SK-N-SH treated with all-trans-retinoic acid at 6 μM for 48 hours (cell line): ENCODE data around the gene MPG.

Experiments
- ATAC-seq: fragments of 200-7000 bp; cut with Tn5 transposase; 3 replicates; pipeline ENCODE4 v1.9.1; 2020; ENCODE audit warnings: mild to moderate bottlenecking, moderate library complexity
- ARNTL ChIP-seq: fragments of 450-650 bp; formaldehyde crosslinking; IDR thresholded peaks from 2 replicates; pipeline ENCODE4 v1.5.0; 2020; ENCODE audit warnings: low read depth, mild to moderate bottlenecking, moderate library complexity, borderline replicate concordance
- BACH2 ChIP-seq: fragments of 250-450 bp; sonication (Bioruptor Pico); IDR thresholded peaks from 2 replicates; pipeline ENCODE4 v1.9.0; 2021; ENCODE audit warnings: mild to moderate bottlenecking, borderline replicate concordance
- ESRRG ChIP-seq: fragments of 250-450 bp; sonication (Bioruptor Pico); IDR thresholded peaks from 2 replicates; pipeline ENCODE4 v1.6.1; 2021; ENCODE audit warnings: mild to moderate bottlenecking
- GLIS3 ChIP-seq: fragments of 250-450 bp; sonication (Bioruptor Pico); IDR thresholded peaks from 2 replicates; pipeline ENCODE4 v1.5.0; 2020; ENCODE audit warnings: mild to moderate bottlenecking, moderate library complexity
- ISL1 ChIP-seq: fragments of 250-450 bp; sonication (Bioruptor Pico); IDR thresholded peaks from 2 replicates; pipeline ENCODE4 v2.1.2; 2022; ENCODE audit warnings: mild to moderate bottlenecking, moderate library complexity
- OSR1 ChIP-seq: fragments of 250-450 bp; sonication (Bioruptor Pico); IDR thresholded peaks from 2 replicates; pipeline ENCODE4 v1.8.0; 2022; ENCODE audit warnings: moderate library complexity, mild to moderate bottlenecking, inconsistent platforms
- RARB ChIP-seq: fragments of 250-450 bp; sonication (Bioruptor Pico); IDR thresholded peaks from 2 replicates; pipeline ENCODE4 v1.8.0; 2021; ENCODE audit warnings: mild to moderate bottlenecking, moderate library complexity
- SNAI2 ChIP-seq: fragments of 250-450 bp; sonication (Bioruptor Pico); IDR thresholded peaks from 2 replicates; pipeline ENCODE4 v1.5.0; 2020; ENCODE audit warnings: mild to moderate bottlenecking, moderate library complexity
- TCF4 ChIP-seq: fragments of 250-450 bp; sonication (Bioruptor Pico); IDR thresholded peaks from 2 replicates; pipeline ENCODE4 v1.8.0; 2021; ENCODE audit warnings: mild to moderate bottlenecking, moderate library complexity, borderline replicate concordance
- TOX ChIP-seq: fragments of 250-450 bp; sonication (Bioruptor Pico); IDR thresholded peaks from 2 replicates; pipeline ENCODE4 v1.8.0; 2021; ENCODE audit warnings: mild to moderate bottlenecking, moderate library complexity, borderline replicate concordance
- ZFP30 ChIP-seq: fragments of 450-650 bp; formaldehyde crosslinking; IDR thresholded peaks from 2 replicates; pipeline ENCODE4 v1.5.0; 2022; ENCODE audit warnings: mild to moderate bottlenecking, moderate library complexity
- ZNF565 ChIP-seq: fragments of 450-650 bp; formaldehyde crosslinking; conservative IDR thresholded peaks from 2 replicates; pipeline ENCODE4 v1.5.0; 2020; ENCODE audit warnings: low read depth, mild to moderate bottlenecking, moderate library complexity
- ZNF70 ChIP-seq: fragments of 450-650 bp; formaldehyde crosslinking; IDR thresholded peaks from 2 replicates; pipeline ENCODE4 v1.5.0; 2020; ENCODE audit warnings: mild to moderate bottlenecking, moderate library complexity
- ZNF8 ChIP-seq: fragments of 450-650 bp; formaldehyde crosslinking; IDR thresholded peaks from 2 replicates; pipeline ENCODE4 v1.5.0; 2020; ENCODE audit warnings: mild to moderate bottlenecking, moderate library complexity
- TF ChIP-seq, protein P1 (sequence below): fragments of 250-450 bp; sonication (Bioruptor Pico); IDR thresholded peaks from 2 replicates; pipeline ENCODE4 v1.5.0; 2020; ENCODE audit warnings: mild to moderate bottlenecking, moderate library complexity
- TF ChIP-seq, protein P2 (sequence below): fragments of 250-450 bp; sonication (Bioruptor Pico); IDR thresholded peaks from 2 replicates; pipeline ENCODE4 v1.8.0; 2020; ENCODE audit warnings: mild to moderate bottlenecking, moderate library complexity, borderline replicate concordance
- TF ChIP-seq, protein P3 (sequence below): fragments of 250-450 bp; sonication (Bioruptor Pico); IDR thresholded peaks from 2 replicates; pipeline ENCODE4 v1.5.1; 2020; ENCODE audit warnings: low read depth, mild to moderate bottlenecking, moderate library complexity

The MPG gene

DNA sequence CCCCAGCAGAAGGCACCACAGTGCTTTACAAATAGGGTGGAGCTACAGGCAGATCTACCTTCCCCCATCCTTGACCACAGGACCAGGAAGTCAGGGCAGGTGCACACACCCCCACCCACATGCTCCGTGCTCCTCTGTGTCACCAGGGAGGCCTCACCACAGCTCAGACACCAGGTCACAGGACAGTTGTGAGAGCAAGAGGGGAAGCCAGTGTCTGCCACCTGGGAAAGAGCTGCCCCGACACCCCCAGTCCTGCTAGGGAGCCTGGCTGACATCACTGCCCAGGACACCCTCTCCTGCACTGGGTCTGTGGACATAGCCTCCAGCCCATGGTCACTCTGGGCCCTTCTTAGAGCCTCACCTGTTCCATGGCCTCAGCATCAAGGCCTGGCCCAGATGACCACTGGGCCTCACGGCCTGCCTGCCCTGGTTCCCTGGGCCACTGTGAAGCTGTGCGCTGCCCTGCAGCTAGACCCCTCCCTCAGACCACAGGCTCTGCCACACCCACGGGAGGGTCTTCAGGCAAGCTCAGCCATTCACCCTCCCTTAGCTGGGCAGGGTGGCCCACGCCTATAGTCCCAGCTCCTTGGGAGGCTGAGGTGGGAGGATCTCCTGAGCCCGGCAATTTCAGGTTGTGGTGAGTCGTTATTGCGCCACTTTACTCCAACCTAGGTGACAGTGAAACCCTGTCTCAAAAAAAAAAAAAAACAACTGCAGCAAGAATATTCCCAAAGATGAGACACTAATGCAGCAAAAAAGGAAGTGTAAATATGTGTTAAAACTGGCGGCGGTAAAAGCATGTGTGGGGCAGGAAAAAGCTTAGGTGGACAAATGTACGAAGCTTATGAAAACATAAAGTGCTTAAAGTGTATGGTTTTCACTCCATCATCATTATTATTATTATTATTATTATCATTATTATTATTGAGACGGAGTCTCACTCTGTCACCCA lies 38.8 kb upstream of the MPG start:
- TF ChIP-seq ZNF70 (CRISPR knock-in tag) = no peak
- no peak for TF ChIP-seq ARNTL (CRISPR knock-in tag)
- no peak for TF ChIP-seq OSR1 (CRISPR knock-in tag)
- no peak for TF ChIP-seq RARB (CRISPR knock-in tag)
- TF ChIP-seq SNAI2 (CRISPR knock-in tag) = no peak
- TF ChIP-seq, protein P1, sequence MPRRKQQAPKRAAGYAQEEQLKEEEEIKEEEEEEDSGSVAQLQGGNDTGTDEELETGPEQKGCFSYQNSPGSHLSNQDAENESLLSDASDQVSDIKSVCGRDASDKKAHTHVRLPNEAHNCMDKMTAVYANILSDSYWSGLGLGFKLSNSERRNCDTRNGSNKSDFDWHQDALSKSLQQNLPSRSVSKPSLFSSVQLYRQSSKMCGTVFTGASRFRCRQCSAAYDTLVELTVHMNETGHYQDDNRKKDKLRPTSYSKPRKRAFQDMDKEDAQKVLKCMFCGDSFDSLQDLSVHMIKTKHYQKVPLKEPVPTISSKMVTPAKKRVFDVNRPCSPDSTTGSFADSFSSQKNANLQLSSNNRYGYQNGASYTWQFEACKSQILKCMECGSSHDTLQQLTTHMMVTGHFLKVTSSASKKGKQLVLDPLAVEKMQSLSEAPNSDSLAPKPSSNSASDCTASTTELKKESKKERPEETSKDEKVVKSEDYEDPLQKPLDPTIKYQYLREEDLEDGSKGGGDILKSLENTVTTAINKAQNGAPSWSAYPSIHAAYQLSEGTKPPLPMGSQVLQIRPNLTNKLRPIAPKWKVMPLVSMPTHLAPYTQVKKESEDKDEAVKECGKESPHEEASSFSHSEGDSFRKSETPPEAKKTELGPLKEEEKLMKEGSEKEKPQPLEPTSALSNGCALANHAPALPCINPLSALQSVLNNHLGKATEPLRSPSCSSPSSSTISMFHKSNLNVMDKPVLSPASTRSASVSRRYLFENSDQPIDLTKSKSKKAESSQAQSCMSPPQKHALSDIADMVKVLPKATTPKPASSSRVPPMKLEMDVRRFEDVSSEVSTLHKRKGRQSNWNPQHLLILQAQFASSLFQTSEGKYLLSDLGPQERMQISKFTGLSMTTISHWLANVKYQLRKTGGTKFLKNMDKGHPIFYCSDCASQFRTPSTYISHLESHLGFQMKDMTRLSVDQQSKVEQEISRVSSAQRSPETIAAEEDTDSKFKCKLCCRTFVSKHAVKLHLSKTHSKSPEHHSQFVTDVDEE (CRISPR knock-in tag) = no peak
- TF ChIP-seq ZNF8 (CRISPR knock-in tag) = no peak
- TF ChIP-seq, protein P2, sequence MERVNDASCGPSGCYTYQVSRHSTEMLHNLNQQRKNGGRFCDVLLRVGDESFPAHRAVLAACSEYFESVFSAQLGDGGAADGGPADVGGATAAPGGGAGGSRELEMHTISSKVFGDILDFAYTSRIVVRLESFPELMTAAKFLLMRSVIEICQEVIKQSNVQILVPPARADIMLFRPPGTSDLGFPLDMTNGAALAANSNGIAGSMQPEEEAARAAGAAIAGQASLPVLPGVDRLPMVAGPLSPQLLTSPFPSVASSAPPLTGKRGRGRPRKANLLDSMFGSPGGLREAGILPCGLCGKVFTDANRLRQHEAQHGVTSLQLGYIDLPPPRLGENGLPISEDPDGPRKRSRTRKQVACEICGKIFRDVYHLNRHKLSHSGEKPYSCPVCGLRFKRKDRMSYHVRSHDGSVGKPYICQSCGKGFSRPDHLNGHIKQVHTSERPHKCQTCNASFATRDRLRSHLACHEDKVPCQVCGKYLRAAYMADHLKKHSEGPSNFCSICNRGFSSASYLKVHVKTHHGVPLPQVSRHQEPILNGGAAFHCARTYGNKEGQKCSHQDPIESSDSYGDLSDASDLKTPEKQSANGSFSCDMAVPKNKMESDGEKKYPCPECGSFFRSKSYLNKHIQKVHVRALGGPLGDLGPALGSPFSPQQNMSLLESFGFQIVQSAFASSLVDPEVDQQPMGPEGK (CRISPR knock-in tag) = no peak
- TF ChIP-seq, protein P3, sequence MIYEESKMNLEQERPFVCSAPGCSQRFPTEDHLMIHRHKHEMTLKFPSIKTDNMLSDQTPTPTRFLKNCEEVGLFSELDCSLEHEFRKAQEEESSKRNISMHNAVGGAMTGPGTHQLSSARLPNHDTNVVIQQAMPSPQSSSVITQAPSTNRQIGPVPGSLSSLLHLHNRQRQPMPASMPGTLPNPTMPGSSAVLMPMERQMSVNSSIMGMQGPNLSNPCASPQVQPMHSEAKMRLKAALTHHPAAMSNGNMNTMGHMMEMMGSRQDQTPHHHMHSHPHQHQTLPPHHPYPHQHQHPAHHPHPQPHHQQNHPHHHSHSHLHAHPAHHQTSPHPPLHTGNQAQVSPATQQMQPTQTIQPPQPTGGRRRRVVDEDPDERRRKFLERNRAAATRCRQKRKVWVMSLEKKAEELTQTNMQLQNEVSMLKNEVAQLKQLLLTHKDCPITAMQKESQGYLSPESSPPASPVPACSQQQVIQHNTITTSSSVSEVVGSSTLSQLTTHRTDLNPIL (CRISPR knock-in tag) = no peak
- TF ChIP-seq ISL1 (CRISPR knock-in tag) = no peak
- TF ChIP-seq TOX (CRISPR knock-in tag) = no peak
- ATAC-seq = no peak

DNA sequence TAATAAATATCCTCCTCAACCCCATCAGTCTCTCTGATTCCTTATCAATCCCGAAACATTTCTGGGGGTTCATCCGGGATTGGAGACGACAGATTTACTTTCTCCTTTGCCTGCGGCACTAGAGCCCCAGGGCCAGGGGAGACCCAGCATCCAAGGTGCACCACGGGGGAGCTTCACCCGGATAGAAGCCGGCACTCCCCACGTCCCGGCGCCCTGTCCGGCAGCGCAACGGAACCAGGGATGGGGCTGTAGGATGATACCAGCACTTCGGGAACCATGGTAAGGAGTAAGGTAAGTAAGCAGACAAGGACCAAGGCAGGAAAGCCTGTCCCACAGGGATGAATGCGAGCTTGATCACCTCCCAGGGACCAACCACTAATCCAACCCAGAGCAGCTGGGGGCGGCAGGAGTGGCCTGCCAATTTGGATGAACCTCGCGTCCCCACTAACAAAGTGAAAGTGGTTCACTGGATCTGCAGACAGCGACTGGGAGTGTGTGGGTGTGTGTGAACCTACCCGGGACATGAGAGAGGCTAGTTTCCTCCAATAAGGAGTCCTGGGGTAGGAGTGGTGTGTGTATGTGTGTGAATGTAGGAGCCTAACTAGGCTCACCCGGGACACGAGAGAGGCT lies 36.5 kb upstream of the MPG start:
- ATAC-seq = no peak
- TF ChIP-seq ARNTL (CRISPR knock-in tag) (no peak), ESRRG (CRISPR knock-in tag) (no peak)
- TF ChIP-seq, all 23 proteins: peak for 0

DNA sequence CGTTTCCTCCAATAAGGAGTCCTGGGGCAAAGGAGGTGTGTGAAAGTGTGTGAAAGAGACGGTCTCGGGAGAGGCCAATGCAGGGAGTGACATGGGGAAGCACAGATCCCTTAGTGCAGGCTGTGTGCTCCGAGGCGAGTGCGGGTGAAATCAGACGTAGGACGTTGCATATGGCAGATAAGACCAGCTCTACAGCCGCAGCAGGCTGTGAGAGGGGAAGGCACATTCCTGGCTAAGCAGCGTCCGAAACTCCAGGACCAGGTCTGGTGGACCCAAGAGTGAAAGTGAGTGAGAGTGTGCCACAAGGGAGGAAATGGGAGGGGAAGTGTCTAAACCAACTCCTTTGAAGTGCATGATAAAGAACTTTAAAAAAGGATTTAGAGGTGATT lies 36.0 kb upstream of the MPG start:
- TF ChIP-seq SNAI2 (CRISPR knock-in tag) (no peak), ARNTL (CRISPR knock-in tag) (no peak), GLIS3 (CRISPR knock-in tag) (no peak), ZNF8 (CRISPR knock-in tag) (no peak), ZFP30 (CRISPR knock-in tag) (no peak), ZNF565 (CRISPR knock-in tag) (no peak), TOX (CRISPR knock-in tag) (no peak), ESRRG (CRISPR knock-in tag) (no peak), ISL1 (CRISPR knock-in tag) (no peak), BACH2 (no peak), ZNF70 (CRISPR knock-in tag) (no peak), TCF4 (CRISPR knock-in tag) (no peak), OSR1 (CRISPR knock-in tag) (no peak)
- TF ChIP-seq, protein P2 (CRISPR knock-in tag) = no peak
- TF ChIP-seq, protein P1 (CRISPR knock-in tag) = no peak
- TF ChIP-seq, protein P3 (CRISPR knock-in tag) = no peak
- ATAC-seq = no peak
